Gastroesophageal sphincter (tissue), 4 donors: ENCODE results near the gene CNOT10. TPM values are rescaled to one million over a fixed set of nuclear protein-coding genes. Genes with fewer than 3 reads are reported as not detected.
"Not testable (repeated sequence)": the region's sequence is repeated elsewhere in the genome, so short reads cannot be mapped to it uniquely, and the experiment has no call there.

Experiments used
- ATAC-seq: fragments of 150-250 bp; one replicate; pipeline ENCODE4 v1.9.1; 2016; ENCODE audit warnings: mild to moderate bottlenecking, moderate library complexity
- H3K27ac ChIP-seq, 4 donors: fragments of 200-600 bp; sonication (generic) in 3 of 4; 1 replicate in 3 of 4; 2 replicates in 1 of 4; pipeline ENCODE4 v1.5.1; 2016 to 2019
- H3K27me3 ChIP-seq: fragments of 200-600 bp; sonication (generic); one replicate; pipeline ENCODE4 v1.5.1; 2019
- H3K36me3 ChIP-seq, 2 donors: fragments of 200-600 bp; sonication (generic); one replicate each; pipeline ENCODE4 v1.5.1; 2019; ENCODE audit warnings: control low read depth in 1 of 2
- H3K4me1 ChIP-seq, 3 donors: fragments of 200-600 bp; sonication (generic); 1 replicate in 2 of 3; 2 replicates in 1 of 3; pipeline ENCODE4 v1.5.1; 2016 to 2019; ENCODE audit warnings: control low read depth in 2 of 3
- H3K4me3 ChIP-seq, 2 donors: fragments of 200-600 bp; sonication (generic); one replicate each; pipeline ENCODE4 v1.5.1; 2019; ENCODE audit warnings: mild to moderate bottlenecking in 1 of 2, moderate library complexity in 1 of 2
- H3K9me3 ChIP-seq, 3 donors: fragments of 200-600 bp; sonication (generic); one replicate each; pipeline ENCODE4 v1.5.1; 2017 to 2019; ENCODE audit warnings: control low read depth in 2 of 3
- EP300 ChIP-seq: sonication (generic); formaldehyde crosslinking; IDR thresholded peaks from one replicate; pipeline ENCODE4 v1.6.1; 2017; ENCODE audit warnings: antibody characterized with exemption, mild to moderate bottlenecking
- POLR2A ChIP-seq, 2 donors: fragments of 450-650 bp; IDR thresholded peaks; one replicate each; pipeline ENCODE4 v1.6.1; 2017; ENCODE audit warnings: antibody characterized with exemption in 2 of 2, mild to moderate bottlenecking in 2 of 2, moderate library complexity in 1 of 2
- POLR2AphosphoS5 ChIP-seq: sonication (generic); formaldehyde crosslinking; IDR thresholded peaks from one replicate; pipeline ENCODE4 v1.6.1; 2017; ENCODE audit warnings: antibody characterized with exemption
- WGBS, 2 donors: methylation state at CpG; one replicate each; pipeline ENCODE4 v1.1.5; 2018; ENCODE audit warnings: low coverage in 1 of 2; 5-methylcytosine and 5-hydroxymethylcytosine counted together
- total RNA-seq, 4 donors: library from RNA; depleted of rRNA; stranded (reverse); fragments of >200 nt; gene quantifications; one replicate each; pipeline ENCODE4 v1.1.0, GENCODE V29; 2016
- TF ChIP-seq, protein P1 (sequence below), 4 experiments: fragments of 200-600 bp in 2 of 4; fragments of 450-650 bp in 2 of 4; sonication (generic) in 1 of 4; IDR thresholded peaks; one replicate each; pipeline ENCODE4 v1.5.1; 2017 to 2019; ENCODE audit warnings: antibody characterized with exemption in 4 of 4, mild to moderate bottlenecking in 2 of 4, moderate library complexity in 2 of 4

CNOT10 gene
- total RNA-seq, 4 donors from 2014 or later: 11.8 to 18.7 (median 15.1) TPM

DNA sequence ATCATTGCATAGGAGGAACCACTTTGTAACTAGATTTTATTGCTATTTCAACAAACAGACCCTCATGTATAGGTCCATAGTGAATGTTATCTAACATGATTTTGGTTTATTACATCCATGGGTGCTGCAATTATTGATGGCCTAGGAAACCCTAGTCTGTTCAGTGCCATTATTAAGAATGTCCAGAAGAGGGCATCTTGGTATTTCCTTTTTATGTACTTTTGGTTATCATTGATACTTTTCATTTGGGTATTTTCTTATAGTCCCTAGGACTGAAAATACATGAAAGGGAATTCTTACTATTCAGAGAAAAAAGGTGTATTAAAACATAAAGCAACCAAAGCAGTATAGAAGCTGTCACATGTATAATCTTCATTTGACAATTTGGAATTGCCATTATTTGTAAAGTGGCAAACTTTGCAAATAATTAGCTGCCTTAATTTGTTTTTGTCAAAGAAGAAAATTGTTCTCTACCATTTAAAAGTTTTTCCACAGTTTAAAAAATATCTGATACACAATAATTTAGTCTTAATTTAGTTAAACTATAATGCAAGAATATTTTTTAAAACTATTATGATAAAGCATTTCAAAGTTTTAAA, 48.7 kb downstream of the CNOT10 start:
- Histone ChIP-seq H3K27me3 (no peaks in the 10 kb centered on the region), H3K27ac (no peak overlapping the region), H3K4me3 (no peak overlapping the region), H3K9me3 (no peaks in the 10 kb centered on the region), H3K4me1 (no peaks in the 10 kb centered on the region), H3K36me3 (peaks cover 0 to 60% of the 10 kb centered on the region in 2 donors)
- no peak for ATAC-seq
- TF ChIP-seq, protein P1, sequence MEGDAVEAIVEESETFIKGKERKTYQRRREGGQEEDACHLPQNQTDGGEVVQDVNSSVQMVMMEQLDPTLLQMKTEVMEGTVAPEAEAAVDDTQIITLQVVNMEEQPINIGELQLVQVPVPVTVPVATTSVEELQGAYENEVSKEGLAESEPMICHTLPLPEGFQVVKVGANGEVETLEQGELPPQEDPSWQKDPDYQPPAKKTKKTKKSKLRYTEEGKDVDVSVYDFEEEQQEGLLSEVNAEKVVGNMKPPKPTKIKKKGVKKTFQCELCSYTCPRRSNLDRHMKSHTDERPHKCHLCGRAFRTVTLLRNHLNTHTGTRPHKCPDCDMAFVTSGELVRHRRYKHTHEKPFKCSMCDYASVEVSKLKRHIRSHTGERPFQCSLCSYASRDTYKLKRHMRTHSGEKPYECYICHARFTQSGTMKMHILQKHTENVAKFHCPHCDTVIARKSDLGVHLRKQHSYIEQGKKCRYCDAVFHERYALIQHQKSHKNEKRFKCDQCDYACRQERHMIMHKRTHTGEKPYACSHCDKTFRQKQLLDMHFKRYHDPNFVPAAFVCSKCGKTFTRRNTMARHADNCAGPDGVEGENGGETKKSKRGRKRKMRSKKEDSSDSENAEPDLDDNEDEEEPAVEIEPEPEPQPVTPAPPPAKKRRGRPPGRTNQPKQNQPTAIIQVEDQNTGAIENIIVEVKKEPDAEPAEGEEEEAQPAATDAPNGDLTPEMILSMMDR (IDR thresholded peaks at IDR 0.05): peak; percentile 17 to 49 (median 35)
- TF ChIP-seq POLR2A (IDR thresholded peaks at IDR 0.05): no peak

DNA sequence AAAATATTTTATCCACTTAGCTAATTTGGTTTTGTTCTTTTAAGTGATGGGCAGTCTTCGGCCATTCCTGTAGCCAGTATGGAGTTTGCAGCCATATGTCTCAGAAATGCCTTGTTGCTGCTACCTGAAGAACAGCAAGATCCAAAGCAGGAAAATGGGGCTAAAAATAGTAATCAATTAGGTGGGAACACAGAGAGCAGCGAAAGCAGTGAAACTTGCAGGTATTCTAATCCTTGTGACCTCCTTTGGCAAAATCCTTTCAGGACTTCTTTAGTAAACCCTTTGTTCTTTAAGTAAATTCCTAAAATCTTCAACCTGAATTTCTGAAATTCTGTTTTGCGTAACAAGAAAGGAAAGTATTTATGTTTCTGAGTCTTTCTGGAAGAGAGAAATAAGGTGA, 49.8 kb downstream of the CNOT10 start:
- no peaks in the 10 kb centered on the region for H3K27me3 ChIP-seq
- no peak overlapping the region for H3K27ac ChIP-seq
- H3K36me3 ChIP-seq: peaks cover 0 to 64% of the 10 kb centered on the region in 2 donors
- TF ChIP-seq POLR2A (IDR thresholded peaks at IDR 0.05) (no peak), EP300 (no peak), POLR2AphosphoS5 (no peak)
- TF ChIP-seq, protein P1 (IDR thresholded peaks at IDR 0.05): no peak
- no peak overlapping the region for H3K4me3 ChIP-seq
- no peaks in the 10 kb centered on the region for H3K4me1 ChIP-seq
- WGBS, 2 donors: 88 to 90% methylated on average over 3 of the region's 3 CpGs
- no peak for ATAC-seq
- no peaks in the 10 kb centered on the region for H3K9me3 ChIP-seq

DNA sequence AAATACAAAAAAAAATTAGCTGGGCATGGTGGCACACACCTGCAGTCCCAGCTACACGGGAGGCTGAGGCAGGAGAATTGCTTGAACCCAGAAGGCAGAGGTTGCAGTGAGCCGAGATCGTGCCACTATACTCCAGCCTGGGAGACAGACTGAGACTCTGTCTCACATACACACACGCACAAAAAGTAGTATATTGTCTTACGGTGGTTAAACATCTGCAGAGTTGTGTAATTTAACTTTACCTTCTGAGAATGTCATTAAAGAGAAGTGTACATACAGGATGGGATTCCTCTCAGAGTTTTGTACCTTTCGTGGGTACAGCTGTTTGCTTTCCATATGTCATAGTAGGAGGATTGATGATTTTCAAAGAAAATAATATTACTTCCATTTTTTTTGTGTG, 58.5 kb downstream of the CNOT10 start:
- H3K4me1 ChIP-seq, H3K27ac ChIP-seq, ATAC-seq, H3K4me3 ChIP-seq, H3K27me3 ChIP-seq, H3K9me3 ChIP-seq: not testable (repeated sequence)
- peaks cover 0 to 79% of the 10 kb centered on the region in 2 donors for H3K36me3 ChIP-seq
- 94 to 96% methylated on average over 6 of the region's 6 CpGs for WGBS, 2 donors

DNA sequence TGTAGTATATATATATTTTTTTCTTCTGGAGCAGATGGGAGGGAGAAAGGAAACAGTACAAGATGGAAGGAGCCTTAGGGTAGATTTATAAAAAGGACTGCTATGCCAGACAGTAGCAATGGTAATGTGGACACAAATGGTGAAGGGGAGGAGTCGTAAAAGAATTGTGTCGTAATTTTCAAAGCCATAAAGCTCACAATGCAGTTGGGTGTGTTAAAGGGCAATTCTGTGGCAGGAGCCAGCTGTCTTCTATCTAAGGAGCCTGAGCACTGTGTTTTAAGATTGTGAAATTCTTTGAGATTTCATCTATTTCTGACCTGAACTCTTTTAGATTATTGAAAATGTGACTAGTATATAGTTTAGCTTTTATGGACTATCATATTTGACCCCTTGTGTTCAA, 58.9 kb downstream of the CNOT10 start:
- no peak overlapping the region for H3K27ac ChIP-seq
- WGBS, 2 donors: 73 to 94% methylated on average over 2 of the region's 2 CpGs
- TF ChIP-seq, protein P1 (IDR thresholded peaks at IDR 0.05): no peak
- TF ChIP-seq POLR2AphosphoS5 (no peak), EP300 (no peak), POLR2A (IDR thresholded peaks at IDR 0.05) (no peak)
- H3K4me3 ChIP-seq: no peak overlapping the region
- H3K36me3 ChIP-seq: peaks cover 0 to 79% of the 10 kb centered on the region in 2 donors
- H3K4me1 ChIP-seq: no peaks in the 10 kb centered on the region
- no peaks in the 10 kb centered on the region for H3K9me3 ChIP-seq
- H3K27me3 ChIP-seq: no peaks in the 10 kb centered on the region
- no peak for ATAC-seq

DNA sequence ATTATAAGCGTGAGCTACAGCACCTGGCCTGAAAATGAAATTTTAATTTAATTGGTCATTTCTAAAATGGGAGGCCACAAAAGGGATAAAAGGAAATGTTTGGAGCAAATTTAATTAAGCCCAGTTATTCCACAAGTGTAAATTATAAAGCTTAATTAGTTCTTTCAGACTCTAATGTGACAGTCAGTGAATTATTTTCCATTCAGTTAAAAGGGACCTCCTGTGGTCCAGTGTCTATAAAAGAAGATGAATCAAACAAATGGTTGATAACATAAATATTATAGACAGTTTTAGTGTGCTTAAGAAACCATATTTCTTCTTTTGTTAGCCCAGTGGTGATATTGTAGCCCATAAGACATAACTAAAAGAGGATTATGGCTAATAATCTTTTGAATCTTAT, 66.4 kb downstream of the CNOT10 start:
- Histone ChIP-seq H3K27ac (no peak overlapping the region), H3K27me3 (no peaks in the 10 kb centered on the region), H3K4me1 (no peaks in the 10 kb centered on the region), H3K36me3 (peaks cover 0 to 49% of the 10 kb centered on the region in 2 donors), H3K9me3 (no peaks in the 10 kb centered on the region), H3K4me3 (no peak overlapping the region)
- WGBS, 2 donors: 57 to 90% methylated on average over 1 of the region's 1 CpG
- no peak for ATAC-seq
- TF ChIP-seq, protein P1 (IDR thresholded peaks at IDR 0.05): no peak
- no peak for TF ChIP-seq POLR2AphosphoS5
- TF ChIP-seq POLR2A (IDR thresholded peaks at IDR 0.05): no peak
- no peak for TF ChIP-seq EP300
